Sigmoid colon (tissue), 7 donors: ENCODE results near the gene PPM1G. TPM values are rescaled to one million over a fixed set of nuclear protein-coding genes. Genes with fewer than 3 reads are reported as not detected.
"Not testable (repeated sequence)": the region's sequence is repeated elsewhere in the genome, so short reads cannot be mapped to it uniquely, and the experiment has no call there.

Source experiments
- DNase-seq: peaks from one replicate; pipeline ENCODE4 v3.0.0-alpha.2; 2019
- H3K27ac ChIP-seq, 4 donors: fragments of 200-600 bp; sonication (generic); one replicate each; pipeline ENCODE4 v1.5.1; 2016 to 2019; ENCODE audit warnings: mild to moderate bottlenecking in 1 of 4
- H3K27me3 ChIP-seq, 3 donors: fragments of 200-600 bp; sonication (generic); one replicate each; pipeline ENCODE4 v1.5.1; 2019; ENCODE audit warnings: mild to moderate bottlenecking in 1 of 3
- H3K36me3 ChIP-seq, 4 donors: fragments of 200-600 bp; sonication (generic); one replicate each; pipeline ENCODE4 v1.5.1; 2016 to 2019
- H3K4me1 ChIP-seq, 4 donors: fragments of 200-600 bp; sonication (generic); one replicate each; pipeline ENCODE4 v1.5.1; 2017 to 2019
- H3K4me3 ChIP-seq, 4 donors: fragments of 200-600 bp; sonication (generic); one replicate each; pipeline ENCODE4 v1.5.1; 2017 to 2019; ENCODE audit warnings: mild to moderate bottlenecking in 2 of 4, moderate library complexity in 1 of 4
- H3K9me3 ChIP-seq, 4 donors: fragments of 200-600 bp in 3 of 4; sonication (generic) in 3 of 4; one replicate each; pipeline versions ENCODE4 v1.5.1 to v1.6.1; 2013 to 2019
- CTCF ChIP-seq, 4 experiments: fragments of 450-650 bp in 3 of 4; fragments of 200-600 bp in 1 of 4; IDR thresholded peaks; one replicate each; pipeline ENCODE4 v1.5.1; 2016 to 2019; ENCODE audit warnings: antibody characterized with exemption in 4 of 4, mild to moderate bottlenecking in 3 of 4, moderate library complexity in 2 of 4
- EP300 ChIP-seq, 4 donors: sonication (generic); formaldehyde crosslinking; IDR thresholded peaks; one replicate each; pipeline ENCODE4 v1.6.1; 2017; ENCODE audit warnings: antibody characterized with exemption in 4 of 4
- POLR2A ChIP-seq, 2 donors: fragments of 450-650 bp; IDR thresholded peaks; one replicate each; pipeline ENCODE4 v1.6.1; 2016; ENCODE audit warnings: antibody characterized with exemption in 2 of 2, mild to moderate bottlenecking in 2 of 2, moderate library complexity in 2 of 2
- POLR2AphosphoS5 ChIP-seq, 4 donors: sonication (generic); formaldehyde crosslinking; IDR thresholded peaks; one replicate each; pipeline ENCODE4 v1.6.1; 2017; ENCODE audit warnings: antibody characterized with exemption in 4 of 4
- WGBS, 2 donors: extraction: QIAGEN DNeasy Blood & Tissue Kit; methylation state at CpG; one replicate each; pipeline ENCODE4 v1.1.7; 2013; 5-methylcytosine and 5-hydroxymethylcytosine counted together
- intact Hi-C: fragments of 100-400 bp; cut with DNase I; formaldehyde crosslinking; loops from one replicate; pipeline ENCODE4 v1.15.1; 2023
- polyA plus RNA-seq, 3 donors: library from polyadenylated mRNA; stranded (reverse); fragments of 200-250 nt; gene quantifications; one replicate each; pipeline ENCODE4 v1.2.3, GENCODE V29; 2013
- total RNA-seq, 4 donors: library from RNA; depleted of rRNA; stranded (reverse); fragments of >200 nt; gene quantifications; one replicate each; pipeline ENCODE4 v1.1.0, GENCODE V29; 2016
- donor health status: healthy with polysubstance abuse.
- donor health status: Bipolar disorder and iron deficiency.
- donor health status: healthy.

Gene PPM1G
- total and polyA plus RNA-seq, 7 donors = 40.8 to 93.4 (median 45.3) TPM

GRCh38 chr2:27428213-27428977 is 19.0 kb upstream of the PPM1G start, which contains the start of gene NRBP1:
NRBP1 (plus strand) TSS chr2:27428631; CDS start chr2:27433274, 4,643 bp downstream.
- 0% methylated on average over 75 of the region's 75 CpGs for WGBS, 2 donors
- H3K27ac ChIP-seq = peak within 1 kb of the TSS; percentile 97 to 100 (median 98)
- peak; percentile 90 to 98 (median 97) for TF ChIP-seq POLR2AphosphoS5 (IDR thresholded peaks at IDR 0.05)
- peak; percentile 92 to 93 for TF ChIP-seq POLR2A (IDR thresholded peaks at IDR 0.05)
- no peak for TF ChIP-seq CTCF (IDR thresholded peaks at IDR 0.05)
- TF ChIP-seq EP300 (IDR thresholded peaks at IDR 0.05) = no peak
- H3K36me3 ChIP-seq = peaks cover under 1 to 5% (median 4%) of the 10 kb centered on the region in 4 donors
- no peaks in the 10 kb centered on the region for H3K27me3 ChIP-seq
- peak within 1 kb of the TSS; percentile 89 to 99 (median 96) for H3K4me3 ChIP-seq
- peaks cover 0 to 48% (median 40%) of the 10 kb centered on the region in 4 donors for H3K4me1 ChIP-seq
- H3K9me3 ChIP-seq = no peaks in the 10 kb centered on the region
- DNase-seq = peak; percentile 95
- intact Hi-C loops = loop anchor here (1.0 to 2.0 kb wide), 3 partner anchors 19 to 72 kb away; partner anchors contain the start of genes EIF2B4, GTF3C2, PPM1G and SNX17

- H3K27me3 ChIP-seq = no peaks in the 10 kb centered on the region
- peaks cover 0 to 43% (median 35%) of the 10 kb centered on the region in 4 donors for H3K4me1 ChIP-seq
- H3K4me3 ChIP-seq = peak overlapping the region; percentile 89 to 99 (median 96)
- intact Hi-C loops = loop anchor here (1.0 to 2.0 kb wide), 3 partner anchors 19 to 72 kb away; partner anchors contain the start of genes EIF2B4, GTF3C2, PPM1G and SNX17
- TF ChIP-seq POLR2AphosphoS5 (IDR thresholded peaks at IDR 0.05) = no peak
- no peak for TF ChIP-seq EP300 (IDR thresholded peaks at IDR 0.05)
- no peak for TF ChIP-seq POLR2A (IDR thresholded peaks at IDR 0.05)
- no peak for TF ChIP-seq CTCF (IDR thresholded peaks at IDR 0.05)
- no peak for DNase-seq
- H3K27ac ChIP-seq = peak overlapping the region; percentile 97 to 100 (median 98)
- no peaks in the 10 kb centered on the region for H3K9me3 ChIP-seq
- H3K36me3 ChIP-seq = no peaks in the 10 kb centered on the region
- WGBS, 2 donors = 16% methylated on average over 7 of the region's 7 CpGs
Measured at GRCh38 chr2:27427863-27428212, 18.4 kb upstream of the PPM1G start.

- DNase-seq, H3K9me3 ChIP-seq, H3K36me3 ChIP-seq, H3K27me3 ChIP-seq, H3K27ac ChIP-seq, intact Hi-C loops, H3K4me3 ChIP-seq: not testable (repeated sequence)
- peaks cover 0 to 15% (median 11%) of the 10 kb centered on the region in 4 donors for H3K4me1 ChIP-seq
- WGBS, 2 donors = 50 to 83% methylated on average over 10 of the region's 10 CpGs
Measured at GRCh38 chr2:27425039-27425438, 15.6 kb upstream of the PPM1G start.

GRCh38 chr2:27422958-27423357 is 13.6 kb upstream of the PPM1G start:
- TF ChIP-seq POLR2A (IDR thresholded peaks at IDR 0.05) = no peak
- no peak for TF ChIP-seq EP300 (IDR thresholded peaks at IDR 0.05)
- TF ChIP-seq CTCF (IDR thresholded peaks at IDR 0.05) = no peak
- no peak for TF ChIP-seq POLR2AphosphoS5 (IDR thresholded peaks at IDR 0.05)
- no peak for DNase-seq
- Histone ChIP-seq H3K4me1 (peaks cover 0 to 6% (median 3%) of the 10 kb centered on the region in 4 donors), H3K4me3 (no peak overlapping the region), H3K36me3 (no peaks in the 10 kb centered on the region), H3K27ac (no peak overlapping the region), H3K9me3 (no peaks in the 10 kb centered on the region), H3K27me3 (no peaks in the 10 kb centered on the region)
- intact Hi-C loops = no loop called here
- 97% methylated on average over 3 of the region's 3 CpGs for WGBS, 2 donors

- no peaks in the 10 kb centered on the region for H3K9me3 ChIP-seq
- H3K27me3 ChIP-seq = no peaks in the 10 kb centered on the region
- H3K36me3 ChIP-seq = no peaks in the 10 kb centered on the region
- intact Hi-C loops = no loop called here
- TF ChIP-seq EP300 (IDR thresholded peaks at IDR 0.05) (no peak), POLR2A (IDR thresholded peaks at IDR 0.05) (no peak), POLR2AphosphoS5 (IDR thresholded peaks at IDR 0.05) (no peak), CTCF (IDR thresholded peaks at IDR 0.05) (no peak)
- H3K4me3 ChIP-seq = no peak overlapping the region
- 77 to 90% methylated on average over 4 of the region's 4 CpGs for WGBS, 2 donors
- DNase-seq = no peak
- no peak overlapping the region for H3K27ac ChIP-seq
- H3K4me1 ChIP-seq = no peaks in the 10 kb centered on the region
Measured at GRCh38 chr2:27421660-27422250, 12.4 kb upstream of the PPM1G start.
